ENCODE results near the gene BORCS8.

Gene BORCS8

DNA sequence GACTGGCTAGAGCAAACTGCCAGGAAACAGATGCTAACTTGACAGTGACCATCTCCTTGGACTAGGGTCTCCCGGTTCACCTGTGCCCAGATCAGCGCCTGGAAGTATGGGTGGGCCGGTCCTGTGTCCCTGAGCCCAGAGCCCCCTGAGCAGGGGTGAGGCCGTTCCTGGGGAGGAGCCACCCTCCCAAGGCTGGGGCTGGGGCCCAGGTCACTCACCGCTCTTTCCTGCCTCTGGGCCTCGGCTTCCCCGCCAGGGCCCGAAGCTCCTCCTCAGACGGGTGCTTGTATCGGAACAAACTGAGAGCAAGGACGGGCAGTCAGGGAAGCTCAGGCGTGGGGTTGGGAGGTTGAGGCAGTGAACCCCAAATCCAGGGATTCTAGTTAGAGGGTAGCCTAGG is 59.0 kb downstream of the BORCS8 start:
- peaks cover 0 to 1% of the 10 kb centered on the region in 2 donors for H3K9me3 Mint-ChIP-seq
- ATAC-seq (replicated peaks) = no peak
- H3K4me1 Mint-ChIP-seq (ENCODE audit: low read depth in 2 of 2) = peaks cover 12 to 15% of the 10 kb centered on the region in 2 donors
- peaks cover 9% of the 10 kb centered on the region for H3K36me3 Mint-ChIP-seq (ENCODE audit: insufficient read depth)
- no peak overlapping the region for H3K27ac Mint-ChIP-seq
- DNase-seq = no peak
- H3K27me3 Mint-ChIP-seq = no peaks in the 10 kb centered on the region
- no peak overlapping the region for H3K4me3 Mint-ChIP-seq

DNA sequence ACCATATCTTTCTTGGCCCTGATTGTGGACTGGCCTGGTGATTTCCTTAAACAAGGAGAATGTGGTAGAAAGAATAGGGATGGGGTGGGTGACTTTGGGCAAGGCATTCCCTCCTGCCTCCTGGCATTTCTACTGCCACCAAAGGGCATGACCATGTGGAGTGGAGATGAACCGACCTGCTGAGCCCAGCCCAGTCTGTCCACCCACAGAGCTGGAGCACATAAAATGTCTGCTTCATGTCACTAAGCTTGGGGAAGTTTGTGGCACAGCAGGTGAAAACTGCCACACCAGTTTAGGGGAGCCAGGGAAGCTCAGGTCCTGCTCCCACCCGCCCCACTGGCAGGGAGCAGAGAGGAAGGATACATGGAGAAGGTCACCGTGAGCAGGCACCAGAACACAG is 60.0 kb downstream of the BORCS8 start:
- ATAC-seq (replicated peaks) = no peak
- Mint-ChIP-seq H3K27ac (no peak overlapping the region), H3K36me3 (ENCODE audit: insufficient read depth) (peaks cover 8% of the 10 kb centered on the region), H3K9me3 (peaks cover 0 to 1% of the 10 kb centered on the region in 2 donors), H3K4me3 (no peak overlapping the region), H3K27me3 (no peaks in the 10 kb centered on the region), H3K4me1 (ENCODE audit: low read depth in 2 of 2) (peaks cover 3 to 5% of the 10 kb centered on the region in 2 donors)
- no peak for DNase-seq
